Measurements from ENCODE around the gene OR51M1. TPM values are rescaled to one million over a fixed set of nuclear protein-coding genes. Genes with fewer than 3 reads are reported as not detected.

OR51M1 gene
- total and polyA plus RNA-seq, 4 donors = not detected

- TF ChIP-seq, protein P1, sequence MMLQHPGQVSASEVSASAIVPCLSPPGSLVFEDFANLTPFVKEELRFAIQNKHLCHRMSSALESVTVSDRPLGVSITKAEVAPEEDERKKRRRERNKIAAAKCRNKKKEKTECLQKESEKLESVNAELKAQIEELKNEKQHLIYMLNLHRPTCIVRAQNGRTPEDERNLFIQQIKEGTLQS (IDR thresholded peaks at IDR 0.05) = no peak
- no peak for TF ChIP-seq FOXA2 (IDR thresholded peaks at IDR 0.05)
Measured at GRCh38 chr11:5441414-5441813, 57.8 kb downstream of the OR51M1 start, which contains the start of gene OR51I1 (continued).

Small RNA genes within 50 kb of the gene (small RNA-seq; reads per million reads assigned to genes)
- gene AC104389.3 = not detected

Other genes with a start within 250 kb of the OR51M1 start
- not detected for gene OR52A5, start 245.5 kb upstream of the OR51M1 start, total RNA-seq
- gene OR52A5, start 245.5 kb upstream of the OR51M1 start, polyA plus RNA-seq = not detected
- not detected for gene OR52A1, start 229.1 kb upstream of the OR51M1 start, total RNA-seq
- not detected for gene OR52A1, start 229.1 kb upstream of the OR51M1 start, polyA plus RNA-seq
- gene OR51V1, start 183.1 kb upstream of the OR51M1 start, total RNA-seq = not detected
- not detected for gene OR51V1, start 183.1 kb upstream of the OR51M1 start, polyA plus RNA-seq
- gene HBB, start 156.7 kb upstream of the OR51M1 start, total RNA-seq = 1,000 to 10,000 TPM in 1 of 2 donors, 1 to 10 TPM in 1; 5.7 to 3,950 TPM
- 10 to 100 TPM; 13.6 to 86.8 TPM for gene HBB, start 156.7 kb upstream of the OR51M1 start, polyA plus RNA-seq
- gene HBD, start 149.3 kb upstream of the OR51M1 start, total RNA-seq = 1 to 10 TPM in 1 of 2 donors, not detected in 1; 6.0 TPM
- gene HBD, start 149.3 kb upstream of the OR51M1 start, polyA plus RNA-seq = under 1 TPM in 1 of 2 donors, not detected in 1; 0.72 TPM
- 10 to 100 TPM in 1 of 2 donors, not detected in 1; 75.1 TPM for gene HBG1, start 134.0 kb upstream of the OR51M1 start, total RNA-seq
- gene HBG1, start 134.0 kb upstream of the OR51M1 start, polyA plus RNA-seq = not detected
- gene HBG2, start 129.0 kb upstream of the OR51M1 start, total RNA-seq = over 10,000 TPM in 1 of 2 donors, not detected in 1; 55,632 TPM
- gene HBG2, start 129.0 kb upstream of the OR51M1 start, polyA plus RNA-seq = under 1 TPM in 1 of 2 donors, not detected in 1; 0.71 TPM
- 10 to 100 TPM in 1 of 2 donors, not detected in 1; 82.7 TPM for gene HBE1, start 113.9 kb upstream of the OR51M1 start, total RNA-seq
- not detected for gene HBE1, start 113.9 kb upstream of the OR51M1 start, polyA plus RNA-seq
- gene OR51B4, start 81.9 kb upstream of the OR51M1 start, total RNA-seq = not detected
- gene OR51B4, start 81.9 kb upstream of the OR51M1 start, polyA plus RNA-seq = not detected
- gene OR51B2, start 59.5 kb upstream of the OR51M1 start, total RNA-seq = under 1 TPM; 0.17 to 0.37 TPM
- not detected for gene OR51B2, start 59.5 kb upstream of the OR51M1 start, polyA plus RNA-seq
- under 1 TPM; 0.17 to 0.23 TPM for gene OR51B5, start 40.3 kb upstream of the OR51M1 start, total RNA-seq
- not detected for gene OR51B5, start 40.3 kb upstream of the OR51M1 start, polyA plus RNA-seq
- gene OR51B6, start 32.3 kb upstream of the OR51M1 start, total RNA-seq = not detected
- gene OR51B6, start 32.3 kb upstream of the OR51M1 start, polyA plus RNA-seq = not detected
- gene OR51Q1, start 38.3 kb downstream of the OR51M1 start, total RNA-seq = not detected
- not detected for gene OR51Q1, start 38.3 kb downstream of the OR51M1 start, polyA plus RNA-seq
- under 1 TPM; 0.23 to 0.33 TPM for gene OR51I1, start 57.7 kb downstream of the OR51M1 start, total RNA-seq
- gene OR51I1, start 57.7 kb downstream of the OR51M1 start, polyA plus RNA-seq = not detected
- gene OR51I2, start 65.5 kb downstream of the OR51M1 start, total RNA-seq = not detected
- gene OR51I2, start 65.5 kb downstream of the OR51M1 start, polyA plus RNA-seq = not detected
- not detected for gene OR52D1, start 104.9 kb downstream of the OR51M1 start, total RNA-seq
- gene OR52D1, start 104.9 kb downstream of the OR51M1 start, polyA plus RNA-seq = not detected
- under 1 TPM; 0.09 to 0.33 TPM for gene UBQLN3, start 126.1 kb downstream of the OR51M1 start, total RNA-seq
- not detected for gene UBQLN3, start 126.1 kb downstream of the OR51M1 start, polyA plus RNA-seq
- gene UBQLNL, start 132.9 kb downstream of the OR51M1 start, total RNA-seq = under 1 TPM; 0.05 to 0.25 TPM
- under 1 TPM; 0.03 to 0.08 TPM for gene UBQLNL, start 132.9 kb downstream of the OR51M1 start, polyA plus RNA-seq
- under 1 TPM; 0.14 to 0.33 TPM for gene OR52H1, start 164.7 kb downstream of the OR51M1 start, total RNA-seq
- gene OR52H1, start 164.7 kb downstream of the OR51M1 start, polyA plus RNA-seq = not detected
- gene OR52B6, start 197.1 kb downstream of the OR51M1 start, total RNA-seq = not detected
- not detected for gene OR52B6, start 197.1 kb downstream of the OR51M1 start, polyA plus RNA-seq
- 1 to 10 TPM in 1 of 2 donors, under 1 TPM in 1; 0.75 to 5.3 TPM for gene TRIM6, start 212.8 kb downstream of the OR51M1 start, total RNA-seq
- under 1 TPM; 0.39 to 0.40 TPM for gene TRIM6, start 212.8 kb downstream of the OR51M1 start, polyA plus RNA-seq
- gene TRIM34, start 241.2 kb downstream of the OR51M1 start, total RNA-seq = 1 to 10 TPM; 2.8 to 3.8 TPM
- gene TRIM34, start 241.2 kb downstream of the OR51M1 start, polyA plus RNA-seq = 1 to 10 TPM; 1.7 to 2.2 TPM

Measured in liver (tissue), 6 donors.